WTC11 (cell line): ENCODE results near the gene GPRC5A. TPM values are rescaled to one million over a fixed set of nuclear protein-coding genes. Genes with fewer than 3 reads are reported as not detected.
A peak's percentile ranks its signal among the peaks of the same experiment; 100 is the strongest.

Experiments used
- ATAC-seq: fragments of 200-7000 bp; cut with Tn5 transposase; 2 replicates; pipeline ENCODE4 v1.10.0; 2021; ENCODE audit warnings: mild to moderate bottlenecking, moderate library complexity
- CTCF ChIA-PET: fragments of 300-600 bp; sonication (Branson Sonifier 250); formaldehyde crosslinking; loops from one replicate; lab custom pipeline; 2021; ENCODE audit warnings: antibody characterized with exemption; lab: Charles Lee
- POLR2A ChIA-PET: fragments of 350-600 bp; sonication (Branson Sonifier 250); formaldehyde crosslinking; loops from one replicate; lab custom pipeline; 2021; ENCODE audit warnings: antibody characterized with exemption; lab: Charles Lee
- DNase-seq: peaks from one replicate; pipeline ENCODE4 v3.0.0; 2021; ENCODE audit warnings: low spot score
- H3K27ac Mint-ChIP-seq: 2 replicates; pipeline ENCODE4 v1.8.0; 2021; ENCODE audit warnings: mixed read lengths
- H3K27me3 Mint-ChIP-seq: 2 replicates; pipeline ENCODE4 v1.8.0; 2021; ENCODE audit warnings: low read depth, mild to moderate bottlenecking, moderate library complexity, mixed read lengths
- H3K36me3 Mint-ChIP-seq: 2 replicates; pipeline ENCODE4 v1.8.0; 2021; ENCODE audit warnings: mixed read lengths
- H3K4me1 Mint-ChIP-seq: 2 replicates; pipeline ENCODE4 v1.8.0; 2022; ENCODE audit warnings: mixed read lengths
- H3K4me3 Mint-ChIP-seq: 2 replicates; pipeline ENCODE4 v1.8.0; 2021; ENCODE audit warnings: mild to moderate bottlenecking, moderate library complexity, mixed read lengths
- H3K9me3 Mint-ChIP-seq: 2 replicates; pipeline ENCODE4 v1.8.0; 2021; ENCODE audit warnings: mixed read lengths
- CTCF ChIP-seq: fragments of 200-600 bp; IDR thresholded peaks from 2 replicates; pipeline ENCODE4 v1.8.0; 2022; ENCODE audit warnings: antibody characterized with exemption
- OVOL2 ChIP-seq: fragments of 250-450 bp; sonication (Bioruptor Pico); IDR thresholded peaks from 2 replicates; pipeline ENCODE4 v1.9.0; 2021; ENCODE audit warnings: mild to moderate bottlenecking, borderline replicate concordance
- RORB ChIP-seq: fragments of 250-450 bp; sonication (Bioruptor Pico); IDR thresholded peaks from 2 replicates; pipeline ENCODE4 v1.9.0; 2021; ENCODE audit warnings: mild to moderate bottlenecking
- STAT6 ChIP-seq: sonication (generic); formaldehyde crosslinking; conservative IDR thresholded peaks from 2 replicates; pipeline ENCODE4 v1.8.1; 2023; ENCODE audit warnings: mild to moderate bottlenecking, low read depth, missing genetic modification reagents, moderate library complexity
- USF2 ChIP-seq: sonication (generic); formaldehyde crosslinking; IDR thresholded peaks from 2 replicates; pipeline ENCODE4 v1.8.1; 2023; ENCODE audit warnings: mild to moderate bottlenecking, missing genetic modification reagents, moderate library complexity
- ZNF121 ChIP-seq: sonication (generic); formaldehyde crosslinking; IDR thresholded peaks from 2 replicates; pipeline ENCODE4 v1.8.0; 2023; ENCODE audit warnings: missing genetic modification reagents
- ZNF532 ChIP-seq: fragments of 250-450 bp; sonication (Bioruptor Pico); IDR thresholded peaks from 2 replicates; pipeline ENCODE4 v1.9.0; 2021; ENCODE audit warnings: mild to moderate bottlenecking, borderline replicate concordance
- total RNA-seq: library from RNA; stranded (reverse); gene quantifications from 3 replicates; pipeline ENCODE4 v1.2.3, GENCODE V29; 2021
- TF ChIP-seq, protein P1 (sequence below): sonication (generic); formaldehyde crosslinking; IDR thresholded peaks from 2 replicates; pipeline ENCODE4 v1.8.1; 2023; ENCODE audit warnings: mild to moderate bottlenecking, moderate library complexity, missing genetic modification reagents
- TF ChIP-seq, protein P2 (sequence below): sonication (generic); formaldehyde crosslinking; IDR thresholded peaks from 2 replicates; pipeline ENCODE4 v1.8.1; 2022; ENCODE audit warnings: missing genetic modification reagents, borderline replicate concordance
- TF ChIP-seq, protein P3 (sequence below): sonication (generic); formaldehyde crosslinking; IDR thresholded peaks from 2 replicates; pipeline ENCODE4 v1.8.1; 2023; ENCODE audit warnings: mild to moderate bottlenecking, missing genetic modification reagents, borderline replicate concordance
- TF ChIP-seq, protein P4 (sequence below): fragments of 250-450 bp; sonication (Bioruptor Pico); IDR thresholded peaks from 2 replicates; pipeline ENCODE4 v2.1.2; 2022; ENCODE audit warnings: mild to moderate bottlenecking, moderate library complexity

GPRC5A gene
- total RNA-seq, 1 experiment from 2014 or later, result 1.1 TPM

- no peaks in the 10 kb centered on the region for H3K27me3 Mint-ChIP-seq
- ChIA-PET CTCF (interaction anchor here (1.3 to 1.7 kb wide), 4 partner anchors 18 to 1110 kb away, joined by 4 to 5 read pairs (median 5); partner anchors contain the start of gene GRIN2B), POLR2A (no interaction called here)
- H3K36me3 Mint-ChIP-seq, result 0 out of 2 replicates have a peak, but pooled peaks cover 2% of the 10 kb centered on the region
- peak overlapping the region; percentile 8; the same call in 1 of the 2 replicates for H3K4me3 Mint-ChIP-seq
- H3K4me1 Mint-ChIP-seq, result peaks cover 64% of the 10 kb centered on the region
- 0 out of 2 replicates have a peak, but pooled peaks cover 3% of the 10 kb centered on the region for H3K9me3 Mint-ChIP-seq
- ATAC-seq (peak; percentile 45), DNase-seq (no peak)
- H3K27ac Mint-ChIP-seq, result peak overlapping the region; percentile 55; the same call in 1 of the 2 replicates
- TF ChIP-seq, protein P1, sequence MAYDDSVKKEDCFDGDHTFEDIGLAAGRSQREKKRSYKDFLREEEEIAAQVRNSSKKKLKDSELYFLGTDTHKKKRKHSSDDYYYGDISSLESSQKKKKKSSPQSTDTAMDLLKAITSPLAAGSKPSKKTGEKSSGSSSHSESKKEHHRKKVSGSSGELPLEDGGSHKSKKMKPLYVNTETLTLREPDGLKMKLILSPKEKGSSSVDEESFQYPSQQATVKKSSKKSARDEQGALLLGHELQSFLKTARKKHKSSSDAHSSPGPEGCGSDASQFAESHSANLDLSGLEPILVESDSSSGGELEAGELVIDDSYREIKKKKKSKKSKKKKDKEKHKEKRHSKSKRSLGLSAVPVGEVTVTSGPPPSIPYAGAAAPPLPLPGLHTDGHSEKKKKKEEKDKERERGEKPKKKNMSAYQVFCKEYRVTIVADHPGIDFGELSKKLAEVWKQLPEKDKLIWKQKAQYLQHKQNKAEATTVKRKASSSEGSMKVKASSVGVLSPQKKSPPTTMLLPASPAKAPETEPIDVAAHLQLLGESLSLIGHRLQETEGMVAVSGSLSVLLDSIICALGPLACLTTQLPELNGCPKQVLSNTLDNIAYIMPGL (CRISPR knock-in tag), result no peak
- TF ChIP-seq RORB (CRISPR knock-in tag) (no peak), OVOL2 (no peak), ZNF532 (CRISPR knock-in tag) (no peak), STAT6 (no peak), ZNF121 (CRISPR knock-in tag) (no peak), USF2 (CRISPR knock-in tag) (no peak), CTCF (no peak)
- TF ChIP-seq, protein P2, sequence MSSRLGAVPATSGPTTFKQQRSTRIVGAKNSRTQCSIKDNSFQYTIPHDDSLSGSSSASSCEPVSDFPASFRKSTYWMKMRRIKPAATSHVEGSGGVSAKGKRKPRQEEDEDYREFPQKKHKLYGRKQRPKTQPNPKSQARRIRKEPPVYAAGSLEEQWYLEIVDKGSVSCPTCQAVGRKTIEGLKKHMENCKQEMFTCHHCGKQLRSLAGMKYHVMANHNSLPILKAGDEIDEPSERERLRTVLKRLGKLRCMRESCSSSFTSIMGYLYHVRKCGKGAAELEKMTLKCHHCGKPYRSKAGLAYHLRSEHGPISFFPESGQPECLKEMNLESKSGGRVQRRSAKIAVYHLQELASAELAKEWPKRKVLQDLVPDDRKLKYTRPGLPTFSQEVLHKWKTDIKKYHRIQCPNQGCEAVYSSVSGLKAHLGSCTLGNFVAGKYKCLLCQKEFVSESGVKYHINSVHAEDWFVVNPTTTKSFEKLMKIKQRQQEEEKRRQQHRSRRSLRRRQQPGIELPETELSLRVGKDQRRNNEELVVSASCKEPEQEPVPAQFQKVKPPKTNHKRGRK, result no peak
- TF ChIP-seq, protein P3, sequence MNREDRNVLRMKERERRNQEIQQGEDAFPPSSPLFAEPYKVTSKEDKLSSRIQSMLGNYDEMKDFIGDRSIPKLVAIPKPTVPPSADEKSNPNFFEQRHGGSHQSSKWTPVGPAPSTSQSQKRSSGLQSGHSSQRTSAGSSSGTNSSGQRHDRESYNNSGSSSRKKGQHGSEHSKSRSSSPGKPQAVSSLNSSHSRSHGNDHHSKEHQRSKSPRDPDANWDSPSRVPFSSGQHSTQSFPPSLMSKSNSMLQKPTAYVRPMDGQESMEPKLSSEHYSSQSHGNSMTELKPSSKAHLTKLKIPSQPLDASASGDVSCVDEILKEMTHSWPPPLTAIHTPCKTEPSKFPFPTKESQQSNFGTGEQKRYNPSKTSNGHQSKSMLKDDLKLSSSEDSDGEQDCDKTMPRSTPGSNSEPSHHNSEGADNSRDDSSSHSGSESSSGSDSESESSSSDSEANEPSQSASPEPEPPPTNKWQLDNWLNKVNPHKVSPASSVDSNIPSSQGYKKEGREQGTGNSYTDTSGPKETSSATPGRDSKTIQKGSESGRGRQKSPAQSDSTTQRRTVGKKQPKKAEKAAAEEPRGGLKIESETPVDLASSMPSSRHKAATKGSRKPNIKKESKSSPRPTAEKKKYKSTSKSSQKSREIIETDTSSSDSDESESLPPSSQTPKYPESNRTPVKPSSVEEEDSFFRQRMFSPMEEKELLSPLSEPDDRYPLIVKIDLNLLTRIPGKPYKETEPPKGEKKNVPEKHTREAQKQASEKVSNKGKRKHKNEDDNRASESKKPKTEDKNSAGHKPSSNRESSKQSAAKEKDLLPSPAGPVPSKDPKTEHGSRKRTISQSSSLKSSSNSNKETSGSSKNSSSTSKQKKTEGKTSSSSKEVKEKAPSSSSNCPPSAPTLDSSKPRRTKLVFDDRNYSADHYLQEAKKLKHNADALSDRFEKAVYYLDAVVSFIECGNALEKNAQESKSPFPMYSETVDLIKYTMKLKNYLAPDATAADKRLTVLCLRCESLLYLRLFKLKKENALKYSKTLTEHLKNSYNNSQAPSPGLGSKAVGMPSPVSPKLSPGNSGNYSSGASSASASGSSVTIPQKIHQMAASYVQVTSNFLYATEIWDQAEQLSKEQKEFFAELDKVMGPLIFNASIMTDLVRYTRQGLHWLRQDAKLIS, result no peak
- TF ChIP-seq, protein P4, sequence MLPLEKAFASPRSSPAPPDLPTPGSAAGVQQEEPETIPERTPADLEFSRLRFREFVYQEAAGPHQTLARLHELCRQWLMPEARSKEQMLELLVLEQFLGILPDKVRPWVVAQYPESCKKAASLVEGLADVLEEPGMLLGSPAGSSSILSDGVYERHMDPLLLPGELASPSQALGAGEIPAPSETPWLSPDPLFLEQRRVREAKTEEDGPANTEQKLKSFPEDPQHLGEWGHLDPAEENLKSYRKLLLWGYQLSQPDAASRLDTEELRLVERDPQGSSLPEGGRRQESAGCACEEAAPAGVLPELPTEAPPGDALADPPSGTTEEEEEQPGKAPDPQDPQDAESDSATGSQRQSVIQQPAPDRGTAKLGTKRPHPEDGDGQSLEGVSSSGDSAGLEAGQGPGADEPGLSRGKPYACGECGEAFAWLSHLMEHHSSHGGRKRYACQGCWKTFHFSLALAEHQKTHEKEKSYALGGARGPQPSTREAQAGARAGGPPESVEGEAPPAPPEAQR (CRISPR knock-in tag), result no peak
These were observed 19.0 kb upstream of the GPRC5A start for GRCh38 chr12:12872139-12872933.
